IMR-90 (cell line): ENCODE data around the gene KBTBD4. TPM values are rescaled to one million over a fixed set of nuclear protein-coding genes. Genes with fewer than 3 reads are reported as not detected.

ENCODE experiments used
- ATAC-seq: fragments of 200-7000 bp; cut with Tn5 transposase; 2 replicates; pipeline ENCODE4 v1.9.1; 2020; ENCODE audit warnings: low read depth, mild to moderate bottlenecking, moderate library complexity
- BruUV-seq: library from RNA; stranded (reverse); fragments of 400-500 nt; replicated peaks from 2 replicates; lab custom pipeline; 2021; lab: Mats Ljungman, UMichigan
- CTCF ChIA-PET: fragments of 300-600 bp; formaldehyde crosslinking; extraction: SDS; loops from one replicate; lab custom pipeline; 2021; ENCODE audit warnings: antibody characterized with exemption; lab: Yijun Ruan, JAX
- POLR2A ChIA-PET: fragments of 300-600 bp; sonication (Branson Sonifier 250); formaldehyde crosslinking; loops from one replicate; lab custom pipeline; 2022; ENCODE audit warnings: antibody characterized with exemption; ENCODE audit not compliant: unreplicated experiment; lab: Charles Lee
- DNase-seq: peaks from one replicate; pipeline ENCODE4 v3.0.0; 2013
- H2AFZ ChIP-seq: replicated peaks from 2 replicates; pipeline ENCODE3; 2013; ENCODE audit warnings: low read length, mild to moderate bottlenecking; ENCODE audit not compliant: poor library complexity
- H2AK5ac ChIP-seq: 2 replicates; pipeline ENCODE4 v1.6.1; 2013; ENCODE audit warnings: low read depth, low read length, inconsistent platforms
- H2AK9ac ChIP-seq: replicated peaks from 2 replicates; pipeline ENCODE3; 2013; ENCODE audit warnings: mild to moderate bottlenecking, low read depth, low read length, moderate library complexity; ENCODE audit not compliant: poor library complexity
- H2BK120ac ChIP-seq: 2 replicates; pipeline ENCODE4 v1.6.1; 2013; ENCODE audit warnings: low read depth, low read length, inconsistent platforms
- H2BK15ac ChIP-seq: 3 replicates; pipeline ENCODE4 v1.6.1; 2013; ENCODE audit warnings: low read depth, low read length, inconsistent platforms
- H2BK20ac ChIP-seq: 2 replicates; pipeline ENCODE4 v1.6.1; 2013; ENCODE audit warnings: low read depth, mild to moderate bottlenecking, inconsistent platforms, low read length, moderate library complexity
- H2BK5ac ChIP-seq: 2 replicates; pipeline ENCODE4 v1.6.1; 2013; ENCODE audit warnings: mild to moderate bottlenecking, low read depth, low read length, inconsistent platforms; ENCODE audit not compliant: poor library complexity, severe bottlenecking
- H3K14ac ChIP-seq: replicated peaks from 2 replicates; pipeline ENCODE4 v1.6.1; 2013; ENCODE audit warnings: low read depth, low read length, inconsistent platforms
- H3K18ac ChIP-seq: 2 replicates; pipeline ENCODE4 v1.6.1; 2013; ENCODE audit warnings: low read depth, low read length, control low read depth
- H3K23ac ChIP-seq: 2 replicates; pipeline ENCODE4 v1.6.1; 2013; ENCODE audit warnings: low read depth, low read length, inconsistent platforms
- H3K27ac ChIP-seq: 2 replicates; pipeline ENCODE4 v1.5.1; 2013; ENCODE audit warnings: mild to moderate bottlenecking, control low read depth, low read length; ENCODE audit not compliant: insufficient read depth
- H3K27me3 ChIP-seq: 2 replicates; pipeline ENCODE4 v1.6.1; 2013; ENCODE audit warnings: low read length; ENCODE audit not compliant: control insufficient read depth, insufficient read depth
- H3K36me3 ChIP-seq: 2 replicates; pipeline ENCODE4 v1.6.1; 2013; ENCODE audit warnings: low read length, mixed read lengths; ENCODE audit not compliant: control insufficient read depth, insufficient read depth
- H3K4ac ChIP-seq: 2 replicates; pipeline ENCODE4 v1.6.1; 2013; ENCODE audit warnings: low read depth, low read length, inconsistent platforms
- H3K4me1 ChIP-seq: 2 replicates; pipeline ENCODE4 v1.6.1; 2013; ENCODE audit warnings: low read length, mixed read lengths; ENCODE audit not compliant: control insufficient read depth, insufficient read depth
- H3K4me2 ChIP-seq: 2 replicates; pipeline ENCODE4 v1.6.1; 2013; ENCODE audit warnings: low read depth, mild to moderate bottlenecking, control low read depth, low read length, moderate library complexity
- H3K4me3 ChIP-seq: 2 replicates; pipeline ENCODE4 v1.5.1; 2013; ENCODE audit warnings: low read depth, mild to moderate bottlenecking, control low read depth, low read length, moderate library complexity; ENCODE audit not compliant: insufficient read depth
- H3K56ac ChIP-seq: 2 replicates; pipeline ENCODE4 v1.6.1; 2013; ENCODE audit warnings: low read length, inconsistent platforms; ENCODE audit not compliant: insufficient read depth; ENCODE audit errors: extremely low read depth
- H3K79me1 ChIP-seq, 2 experiments: 2 replicates each; pipeline ENCODE4 v1.6.1; 2013; ENCODE audit warnings: low read length in 2 of 2, inconsistent platforms in 1 of 2, low read depth in 1 of 2
- H3K9ac ChIP-seq: 2 replicates; pipeline ENCODE4 v1.6.1; 2013; ENCODE audit warnings: low read depth, low read length, control low read depth
- H3K9me1 ChIP-seq: 2 replicates; pipeline ENCODE4 v1.6.1; 2013; ENCODE audit warnings: low read length, inconsistent platforms; ENCODE audit not compliant: insufficient read depth
- H3K9me3 ChIP-seq: 2 replicates; pipeline ENCODE4 v1.6.1; 2013; ENCODE audit warnings: low read length; ENCODE audit not compliant: control insufficient read depth, insufficient read depth
- H4K20me1 ChIP-seq: 2 replicates; pipeline ENCODE4 v1.6.1; 2013; ENCODE audit warnings: low read length, inconsistent platforms; ENCODE audit not compliant: insufficient read depth
- H4K5ac ChIP-seq: 2 replicates; pipeline ENCODE4 v1.6.1; 2013; ENCODE audit warnings: mild to moderate bottlenecking, low read depth, low read length, control low read depth
- H4K8ac ChIP-seq, 2 experiments: 2 replicates each; pipeline ENCODE4 v1.6.1; 2013; ENCODE audit warnings: low read depth in 2 of 2, low read length in 2 of 2, control low read depth in 1 of 2, inconsistent platforms in 1 of 2
- H4K91ac ChIP-seq: 2 replicates; pipeline ENCODE4 v1.6.1; 2013; ENCODE audit warnings: low read depth, low read length, inconsistent platforms; ENCODE audit not compliant: insufficient read depth
- BHLHE40 ChIP-seq: fragments of 150-350 bp; IDR thresholded peaks from 2 replicates; pipeline ENCODE4 v1.6.1; 2016; ENCODE audit warnings: mild to moderate bottlenecking, low read depth, low read length
- CEBPB ChIP-seq: IDR thresholded peaks from 2 replicates; pipeline ENCODE4 v1.6.1; 2012; ENCODE audit warnings: low read depth, low read length, improper control_type of control experiment
- CHD1 ChIP-seq: IDR thresholded peaks from 2 replicates; pipeline ENCODE4 v1.6.1; 2012; ENCODE audit warnings: low read depth, low read length, improper control_type of control experiment
- FOS ChIP-seq: fragments of 150-350 bp; IDR thresholded peaks from 2 replicates; pipeline ENCODE4 v1.6.1; 2016; ENCODE audit warnings: low read depth, low read length
- MXI1 ChIP-seq: IDR thresholded peaks from 2 replicates; pipeline ENCODE4 v1.6.1; 2012; ENCODE audit warnings: low read depth, mild to moderate bottlenecking, low read length, moderate library complexity, borderline replicate concordance
- RAD21 ChIP-seq: IDR thresholded peaks from 2 replicates; pipeline ENCODE4 v1.6.1; 2012; ENCODE audit warnings: low read length, improper control_type of control experiment
- RCOR1 ChIP-seq: IDR thresholded peaks from 2 replicates; pipeline ENCODE4 v1.6.1; 2012; ENCODE audit warnings: mild to moderate bottlenecking, low read length, improper control_type of control experiment; ENCODE audit not compliant: insufficient replicate concordance
- WGBS, 2 experiments: methylation state at CpG; one replicate each; pipeline versions ENCODE4 v1.1.5 to v1.1.7; 2013; ENCODE audit warnings: missing lambda C conversion rate in 2 of 2; ENCODE audit not compliant: insufficient read length in 1 of 2; ENCODE audit errors: extremely low coverage in 2 of 2; 5-methylcytosine and 5-hydroxymethylcytosine counted together
- dilution Hi-C: fragments of 300-500 bp; cut with HindIII; formaldehyde crosslinking; loops from one replicate; pipeline ENCODE4 v1.14.3; 2018; ENCODE audit warnings: low sequenced_read_pairs; ENCODE audit not compliant: unreplicated experiment
- in situ Hi-C: fragments of 300-500 bp; cut with MboI; formaldehyde crosslinking; loops from 3 replicates; pipeline ENCODE4 v1.14.3; 2019; ENCODE audit warnings: low sequenced_read_pairs, inconsistent platforms, mixed read lengths
- intact Hi-C: fragments of 100-400 bp; cut with micrococcal nuclease; formaldehyde crosslinking; loops from 2 replicates; pipeline ENCODE4 v1.10.0; 2022
- polyA plus RNA-seq, 3 experiments: library from polyadenylated mRNA; depleted of rRNA; stranded (reverse); fragments of >200 nt; gene quantifications; 2 replicates each; pipeline ENCODE4 v1.2.3, GENCODE V29; 2012; ENCODE audit warnings: low replicate concordance in 1 of 3
- total RNA-seq: library from RNA; depleted of rRNA; stranded (reverse); fragments of >200 nt; gene quantifications from 2 replicates; pipeline ENCODE4 v1.2.3, GENCODE V29; 2012

The KBTBD4 gene
- total and polyA plus RNA-seq, 2 of the 4 experiments (the other 2 are of a cell fraction): 14.9 to 41.6 TPM

DNA sequence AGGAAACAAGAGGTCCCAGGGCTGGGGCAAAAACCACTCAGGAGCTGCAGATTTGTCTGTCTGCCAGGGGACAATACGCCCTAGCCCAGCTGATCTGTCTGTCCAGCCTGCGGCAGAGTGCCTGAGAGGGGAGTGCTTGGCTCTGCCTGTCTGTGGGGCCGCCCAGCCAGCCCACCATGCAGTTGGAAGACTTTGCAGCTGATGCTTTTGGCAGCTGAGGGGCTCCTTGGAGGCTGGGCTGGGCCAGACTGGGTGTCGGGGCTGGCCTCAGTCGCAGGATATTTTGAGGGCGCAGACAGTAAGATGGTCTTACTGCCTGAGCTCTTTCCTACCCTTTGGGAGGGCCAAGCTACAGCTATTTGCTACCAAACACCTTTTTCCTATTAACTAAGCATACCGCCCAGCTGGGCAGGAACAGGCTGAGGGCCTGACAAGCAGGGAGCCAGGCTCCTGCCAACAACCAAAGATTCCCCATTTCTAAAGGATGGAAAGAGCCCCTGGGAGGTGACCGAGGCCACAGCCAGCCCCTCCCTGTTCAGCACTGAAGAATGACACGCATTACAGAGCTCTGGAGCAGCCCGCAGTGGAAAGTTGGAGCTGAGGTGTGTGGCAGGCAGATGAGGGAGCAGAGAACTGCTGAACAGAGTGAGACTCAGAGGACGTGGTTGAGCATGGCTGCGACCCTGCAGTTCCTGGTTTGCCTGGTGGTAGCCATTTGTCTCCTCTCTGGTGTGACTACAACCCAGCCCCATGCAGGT, 7.5 kb upstream of the KBTBD4 start, which contains the start of gene FAM180B:
Gene FAM180B (plus strand): TSS at position 581 of the 758 bp plus-strand sequence. CDS start 91 bp downstream, at position 672.
- dilution Hi-C loops (no loop called here), in situ Hi-C loops (no loop called here), intact Hi-C loops (no loop called here)
- no peak within 1 kb of the TSS for H3K4ac ChIP-seq
- H3K36me3 ChIP-seq: peaks cover 30% of the 10 kb centered on the region
- H3K18ac ChIP-seq: no peak within 1 kb of the TSS
- ChIA-PET POLR2A (no interaction called here), CTCF (interaction anchor here (0.6 to 1.2 kb wide), 2 partner anchors 8 to 14 kb away, joined by 3 to 7 read pairs; partner anchors contain the start of gene C1QTNF4)
- BruUV-seq: no TSS peak
- TF ChIP-seq CHD1 (no peak), CEBPB (no peak), RCOR1 (no peak), RAD21 (no peak), MXI1 (no peak), BHLHE40 (no peak), FOS (no peak)
- H3K9me3 ChIP-seq: peaks cover 3% of the 10 kb centered on the region
- H3K23ac ChIP-seq: no peak within 1 kb of the TSS
- peaks cover 0 to 9% of the 10 kb centered on the region in 2 experiments; a peak in 2 of 4 replicates for H3K79me1 ChIP-seq
- H2BK5ac ChIP-seq: no peak within 1 kb of the TSS
- H3K27me3 ChIP-seq: peaks cover 11% of the 10 kb centered on the region
- no peak within 1 kb of the TSS for H2AFZ ChIP-seq
- no peak within 1 kb of the TSS for H2AK9ac ChIP-seq
- H3K4me2 ChIP-seq: no peak within 1 kb of the TSS
- H2AK5ac ChIP-seq: no peak within 1 kb of the TSS
- no peaks in the 10 kb centered on the region for H4K20me1 ChIP-seq
- H3K14ac ChIP-seq: no peak within 1 kb of the TSS
- no peak within 1 kb of the TSS for H2BK20ac ChIP-seq
- H3K9ac ChIP-seq: no peak within 1 kb of the TSS
- 68% methylated on average over 5 of the region's 12 CpGs; no CpG with 5 or more reads in 1 of the 2 experiments for WGBS, 2 experiments
- H3K56ac ChIP-seq: no peak within 1 kb of the TSS
- no peak within 1 kb of the TSS for H2BK15ac ChIP-seq
- H4K5ac ChIP-seq: no peak within 1 kb of the TSS
- H4K91ac ChIP-seq: no peak within 1 kb of the TSS
- no peak within 1 kb of the TSS for H2BK120ac ChIP-seq
- ATAC-seq: no peak
- no peaks in the 10 kb centered on the region for H3K4me1 ChIP-seq
- no peaks in the 10 kb centered on the region for H3K9me1 ChIP-seq
- H3K27ac ChIP-seq: no peak within 1 kb of the TSS
- no peak within 1 kb of the TSS for H3K4me3 ChIP-seq
- no peak for DNase-seq
- no peak within 1 kb of the TSS for H4K8ac ChIP-seq
